Activated CD8-positive, alpha-beta memory T cell treated with anti-CD3 and anti-CD28 coated beads for 4 hours (primary cell): Measurements from ENCODE around the gene AVPR2.

Experiments used
- DNase-seq, 2 donors: peaks; one replicate each; pipeline ENCODE4 v3.0.0-alpha.2; 2020; ENCODE audit warnings: low read depth in 2 of 2

AVPR2 gene

GRCh38 chrX:153932220-153932915, 27.9 kb downstream of the AVPR2 start:
- DNase-seq = no peak

- DNase-seq = no peak
Measured at GRCh38 chrX:153933748-153934147, 29.3 kb downstream of the AVPR2 start.

GRCh38 chrX:153934148-153934761, 29.8 kb downstream of the AVPR2 start:
- DNase-seq = no peak

- DNase-seq = no peak
Measured at GRCh38 chrX:153934762-153935325, 30.4 kb downstream of the AVPR2 start, which contains the start of gene NAA10. Gene NAA10, minus strand, starts transcription at chrX:153935037. Its CDS starts 133 bp downstream, at chrX:153934904.

- no peak for DNase-seq
Measured at GRCh38 chrX:153935326-153935851, 30.9 kb downstream of the AVPR2 start.

- DNase-seq = no peak
Measured at GRCh38 chrX:153937056-153937455, 32.6 kb downstream of the AVPR2 start.

- no peak for DNase-seq
Measured at GRCh38 chrX:153938226-153938786, 33.8 kb downstream of the AVPR2 start.

- no peak for DNase-seq
Measured at GRCh38 chrX:153939573-153939972, 35.1 kb downstream of the AVPR2 start.

- DNase-seq = no peak
Measured at GRCh38 chrX:153941336-153942252, 37.1 kb downstream of the AVPR2 start.

- DNase-seq = no peak
Measured at GRCh38 chrX:153944140-153944799, 39.8 kb downstream of the AVPR2 start, which contains the start of gene RENBP. Gene RENBP, minus strand, starts transcription at chrX:153944643. Its CDS starts 33 bp downstream, at chrX:153944610.

- DNase-seq = no peak
Measured at GRCh38 chrX:153944800-153945150, 40.3 kb downstream of the AVPR2 start.

GRCh38 chrX:153945956-153946943, 41.8 kb downstream of the AVPR2 start:
- DNase-seq = no peak

- DNase-seq = peak in 1 of 2 donors; percentile 57
Measured at GRCh38 chrX:153947009-153947769, 42.7 kb downstream of the AVPR2 start.

GRCh38 chrX:153948002-153948466, 43.6 kb downstream of the AVPR2 start:
- no peak for DNase-seq

GRCh38 chrX:153948847-153949805, 44.7 kb downstream of the AVPR2 start:
- no peak for DNase-seq

GRCh38 chrX:153950127-153950526, 45.7 kb downstream of the AVPR2 start:
- no peak for DNase-seq

GRCh38 chrX:153951683-153952372, 47.4 kb downstream of the AVPR2 start:
- DNase-seq = no peak
